Measurements from ENCODE around the gene WARS2.

The WARS2 gene

GRCh38 chr1:119011116-119011515, 129.3 kb downstream of the WARS2 start:
- DNase-seq = no peak

DNA sequence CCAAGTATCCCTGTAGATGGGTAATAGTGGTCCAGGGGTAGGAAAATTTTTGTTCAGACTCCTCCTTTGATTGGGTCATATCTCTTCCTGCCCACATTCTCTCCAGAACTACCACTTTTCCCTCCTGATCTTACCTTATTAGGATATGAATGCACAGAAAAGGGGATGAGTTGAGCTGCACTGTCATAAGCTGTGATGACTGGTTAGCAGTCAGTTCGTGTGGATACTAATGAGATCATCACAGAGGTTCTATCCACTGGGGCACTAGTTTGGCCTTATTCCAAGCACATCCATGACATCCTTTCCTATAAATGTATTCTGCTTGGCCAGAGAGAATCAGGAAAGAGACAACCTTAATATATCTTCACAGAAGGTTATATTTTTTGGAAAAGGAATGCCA, 130.3 kb downstream of the WARS2 start:
- DNase-seq = no peak

DNA sequence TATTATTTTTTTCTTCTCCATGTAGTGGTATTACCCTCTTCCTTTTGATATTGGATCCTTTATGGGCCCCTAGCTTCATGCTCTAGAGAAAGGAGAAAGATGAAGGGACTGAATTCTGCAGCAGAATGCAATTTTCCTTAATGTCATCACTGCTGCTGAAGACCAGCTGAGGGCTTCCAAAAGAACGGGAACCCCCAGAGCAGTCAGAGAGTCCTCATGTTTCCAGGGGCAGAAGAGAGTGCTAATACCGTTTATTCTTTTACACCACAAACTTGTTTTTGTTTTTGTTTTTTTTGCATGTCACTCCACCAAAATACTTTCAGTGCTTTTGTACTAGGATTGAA, 131.2 kb downstream of the WARS2 start:
- no peak for DNase-seq

- DNase-seq = no peak
Observed at GRCh38 chr1:119008483-119009311, 131.8 kb downstream of the WARS2 start.

- DNase-seq = no peak
Observed at GRCh38 chr1:119007670-119008482, 132.6 kb downstream of the WARS2 start.

GRCh38 chr1:119007339-119007669, 133.1 kb downstream of the WARS2 start:
- DNase-seq = no peak

DNA sequence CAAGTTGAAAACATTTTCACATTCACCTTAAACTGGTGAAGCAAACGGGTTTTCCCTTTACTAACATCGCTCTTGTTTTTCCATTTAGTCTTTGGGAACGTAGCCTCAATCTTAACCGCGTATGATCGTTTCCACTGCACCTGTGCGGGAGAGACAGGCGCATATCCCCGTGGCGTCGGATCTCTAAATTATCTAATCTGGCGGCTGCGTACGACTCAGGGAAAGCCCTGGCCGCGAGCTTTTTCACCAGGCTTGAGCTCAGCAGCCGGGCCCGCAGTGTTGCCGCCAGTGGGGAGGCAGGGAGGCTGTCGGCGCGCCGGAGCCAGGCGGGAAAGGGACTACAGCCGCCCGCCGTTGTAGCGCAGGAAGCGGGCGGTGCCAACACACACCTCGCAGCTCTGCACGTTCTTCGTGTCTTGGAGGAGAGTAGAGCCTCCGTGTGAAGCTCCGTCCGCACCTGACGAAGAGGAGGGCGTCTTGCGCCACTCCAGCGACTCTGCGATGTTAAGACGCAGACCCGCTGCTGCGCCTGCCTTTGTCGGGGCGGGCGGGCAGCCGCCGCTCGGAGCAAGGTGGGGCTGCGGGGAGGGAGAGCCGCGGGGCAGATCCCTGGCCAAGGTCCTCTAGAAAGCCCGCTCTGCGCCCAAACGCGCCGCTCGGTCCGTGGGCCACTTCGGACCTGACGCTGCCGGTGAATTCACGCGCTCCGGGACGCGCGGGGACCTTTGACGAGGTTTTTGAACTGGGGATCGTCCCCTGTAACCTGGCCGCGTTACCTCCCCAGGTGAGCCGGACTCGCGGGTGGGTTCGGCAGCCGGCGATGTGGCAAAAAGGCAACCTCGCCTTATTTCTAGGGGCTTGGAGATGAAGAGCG, 133.8 kb downstream of the WARS2 start:
- no peak for DNase-seq

DNA sequence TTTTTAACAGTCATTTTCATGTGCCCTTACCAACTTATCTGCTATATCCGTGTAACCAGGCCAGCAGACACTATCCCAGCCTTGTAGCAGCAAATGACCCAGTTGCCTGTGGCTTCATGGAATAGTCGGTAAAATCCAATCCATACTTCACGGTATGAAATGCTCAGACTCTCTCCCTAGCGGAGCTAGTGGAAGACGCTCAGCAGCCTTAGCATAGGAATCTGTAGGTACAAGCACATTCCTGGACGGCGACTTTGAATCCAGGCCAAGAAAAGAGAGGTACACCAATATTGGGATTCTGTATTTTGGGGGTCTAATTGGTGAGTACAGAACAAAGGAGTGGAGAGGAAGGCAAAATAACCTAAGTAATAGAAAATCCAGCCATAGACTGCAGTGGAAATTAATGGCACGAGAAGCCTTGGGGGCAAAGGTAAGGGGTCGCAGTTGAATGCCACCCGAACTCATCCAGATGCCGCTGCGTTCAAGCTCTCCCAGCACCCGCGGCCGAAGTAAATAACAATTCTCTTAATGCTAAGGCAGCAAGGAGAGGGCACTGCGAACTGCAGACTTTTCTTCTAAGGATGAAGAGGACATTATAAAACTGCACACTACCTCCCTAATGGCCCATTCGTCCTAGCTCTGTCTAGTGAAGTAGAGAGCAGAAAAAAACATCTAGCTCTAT, 134.6 kb downstream of the WARS2 start:
- DNase-seq = no peak

DNA sequence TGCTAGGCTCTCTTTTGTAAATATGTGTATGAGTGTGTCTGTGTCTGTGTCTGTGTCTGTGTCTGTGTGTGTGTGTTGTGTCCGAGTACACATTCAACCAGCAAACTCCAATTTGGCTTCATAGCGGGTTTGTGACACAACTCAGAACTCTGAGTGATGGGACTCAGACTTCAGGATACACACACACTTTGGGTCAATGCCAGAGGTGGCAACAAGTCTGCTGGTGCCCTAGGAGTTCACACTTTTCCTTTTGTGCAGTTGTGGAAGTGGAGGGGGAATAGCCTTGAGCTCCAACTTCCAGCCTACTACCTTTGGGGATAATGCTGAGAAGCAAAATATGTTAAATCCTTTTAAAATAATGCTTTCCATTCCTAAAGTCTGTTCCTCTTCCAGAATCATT, 135.7 kb downstream of the WARS2 start:
- DNase-seq = no peak

DNA sequence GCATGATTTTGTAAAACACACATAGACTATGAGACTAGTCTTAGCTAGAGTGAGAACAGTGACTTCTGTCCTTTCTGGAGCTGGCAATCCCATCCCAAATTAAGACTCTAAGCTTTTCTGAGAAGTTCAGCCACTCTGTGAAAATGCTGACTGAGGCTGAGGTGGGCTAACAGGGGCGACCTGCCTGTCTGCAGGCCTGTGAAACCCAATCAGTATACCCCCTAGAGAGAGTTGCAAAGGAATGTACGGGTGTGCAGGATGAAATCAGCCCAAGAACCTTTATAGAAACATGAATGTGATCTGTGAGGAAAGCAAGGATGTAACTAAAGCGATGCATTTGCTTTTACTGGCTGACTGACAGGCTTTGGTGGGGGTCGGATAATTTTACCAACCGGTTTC, 136.3 kb downstream of the WARS2 start:
- no peak for DNase-seq

- DNase-seq = no peak
Observed at GRCh38 chr1:119003413-119004128, 136.9 kb downstream of the WARS2 start.

DNA sequence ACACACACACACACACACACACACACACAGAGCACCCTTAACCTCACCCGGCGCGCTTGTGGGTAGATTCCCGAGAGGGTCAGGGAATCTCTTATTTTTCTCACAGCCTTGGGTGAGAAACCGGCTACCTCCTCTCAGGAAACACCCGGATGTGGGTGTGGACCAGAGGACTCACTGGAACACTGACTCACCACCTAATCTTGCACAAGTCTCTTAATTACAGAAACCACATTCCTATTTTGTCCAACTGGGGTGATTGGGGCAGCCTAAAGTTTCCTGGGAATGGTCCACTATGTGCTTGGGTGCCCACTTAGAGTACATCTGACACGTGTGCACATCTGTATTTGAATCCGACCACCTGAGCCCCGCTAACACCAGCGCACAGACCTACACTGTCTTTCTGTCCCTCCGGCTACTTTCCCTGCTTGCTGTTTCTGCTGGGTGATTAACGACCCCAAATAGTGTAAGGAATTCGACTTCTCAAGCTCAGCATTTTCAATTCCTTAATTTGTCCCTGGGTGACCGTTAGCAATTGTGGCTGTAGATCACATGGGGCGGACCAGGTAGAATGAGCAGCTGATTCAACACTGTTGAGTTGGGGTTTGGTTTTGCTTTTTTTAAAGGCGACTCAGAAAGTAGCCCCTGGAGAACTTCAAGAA, 138.3 kb downstream of the WARS2 start:
- no peak for DNase-seq

DNA sequence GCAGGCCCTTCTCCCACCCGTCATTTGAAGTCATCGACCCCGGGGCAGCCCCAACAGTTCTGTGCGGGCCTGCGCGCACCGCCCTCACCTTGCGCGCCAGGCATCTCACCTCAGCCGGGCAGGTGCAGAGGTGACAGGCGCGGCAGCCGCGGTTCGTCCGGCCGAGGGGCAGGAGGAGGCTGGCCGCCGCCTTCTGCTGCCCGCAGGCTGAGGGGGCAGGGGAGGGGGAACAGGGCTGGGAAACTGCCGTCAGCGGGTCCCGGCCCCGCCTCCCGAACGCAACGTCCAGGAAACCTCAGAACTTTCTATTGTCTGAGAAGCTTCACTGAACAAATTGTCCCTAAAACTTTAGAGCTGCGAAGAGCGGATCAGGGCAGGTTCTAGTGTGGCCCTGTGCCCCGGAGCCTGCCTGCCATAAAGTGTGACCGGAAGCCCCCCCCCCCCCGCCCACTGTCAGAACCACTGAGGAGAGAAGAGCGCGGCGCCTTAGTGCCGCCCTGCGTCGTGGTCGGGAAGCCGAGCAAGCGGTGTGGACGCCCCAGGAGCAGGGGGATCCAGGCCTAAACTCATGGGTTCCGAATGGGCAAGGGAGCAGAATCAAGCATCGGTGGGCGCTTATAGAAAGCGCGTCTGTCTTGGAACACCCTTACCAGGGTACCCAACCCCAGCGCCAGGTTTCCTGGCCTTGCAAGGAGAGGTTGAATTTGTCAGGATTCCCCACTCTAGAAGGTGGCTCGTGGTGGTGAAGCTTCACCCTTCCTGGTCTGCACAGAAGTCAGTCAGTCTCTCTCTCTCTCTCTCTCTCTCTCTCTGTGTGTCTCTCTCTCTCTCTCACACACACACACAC, 139.0 kb downstream of the WARS2 start:
- DNase-seq = no peak

DNA sequence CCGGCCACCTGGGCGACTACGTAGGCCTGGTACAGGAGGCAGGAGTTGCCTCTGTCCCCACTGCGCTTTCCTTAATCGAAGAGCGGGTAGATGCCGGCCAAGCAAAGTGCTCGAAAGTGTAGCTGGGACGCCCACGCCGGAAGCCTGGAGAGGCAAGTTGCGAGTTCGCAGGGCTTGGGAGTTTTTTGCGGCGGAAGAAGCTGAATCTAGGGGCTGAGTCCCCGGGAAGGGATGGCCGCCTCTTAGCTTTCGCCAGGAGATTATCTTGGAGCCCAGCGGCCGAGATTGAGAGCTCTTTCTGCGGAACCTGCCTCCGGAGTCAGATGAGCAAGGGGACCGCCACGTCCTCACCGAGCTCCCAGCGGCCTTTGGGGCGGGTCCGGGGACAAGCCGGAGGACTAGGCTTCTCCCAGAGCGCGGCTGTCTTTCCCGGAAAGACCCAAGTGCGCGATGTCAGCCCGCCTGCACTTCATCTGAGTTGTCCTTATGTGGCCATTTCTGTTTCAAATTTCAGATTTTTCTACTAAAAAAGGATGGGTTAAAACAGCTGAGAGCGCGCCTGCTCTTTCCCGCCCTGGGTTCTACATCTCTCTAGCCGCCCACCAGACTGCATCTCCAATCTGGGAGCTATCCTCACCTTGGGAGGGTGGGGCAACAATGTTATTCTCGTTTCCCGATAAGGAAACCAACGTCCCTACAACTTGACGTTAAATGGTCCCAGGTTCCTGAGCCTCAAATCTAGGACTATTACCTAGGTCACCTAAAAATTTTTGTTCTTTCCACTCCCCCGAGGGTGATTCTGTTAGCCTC, 139.9 kb downstream of the WARS2 start:
- DNase-seq = no peak

DNA sequence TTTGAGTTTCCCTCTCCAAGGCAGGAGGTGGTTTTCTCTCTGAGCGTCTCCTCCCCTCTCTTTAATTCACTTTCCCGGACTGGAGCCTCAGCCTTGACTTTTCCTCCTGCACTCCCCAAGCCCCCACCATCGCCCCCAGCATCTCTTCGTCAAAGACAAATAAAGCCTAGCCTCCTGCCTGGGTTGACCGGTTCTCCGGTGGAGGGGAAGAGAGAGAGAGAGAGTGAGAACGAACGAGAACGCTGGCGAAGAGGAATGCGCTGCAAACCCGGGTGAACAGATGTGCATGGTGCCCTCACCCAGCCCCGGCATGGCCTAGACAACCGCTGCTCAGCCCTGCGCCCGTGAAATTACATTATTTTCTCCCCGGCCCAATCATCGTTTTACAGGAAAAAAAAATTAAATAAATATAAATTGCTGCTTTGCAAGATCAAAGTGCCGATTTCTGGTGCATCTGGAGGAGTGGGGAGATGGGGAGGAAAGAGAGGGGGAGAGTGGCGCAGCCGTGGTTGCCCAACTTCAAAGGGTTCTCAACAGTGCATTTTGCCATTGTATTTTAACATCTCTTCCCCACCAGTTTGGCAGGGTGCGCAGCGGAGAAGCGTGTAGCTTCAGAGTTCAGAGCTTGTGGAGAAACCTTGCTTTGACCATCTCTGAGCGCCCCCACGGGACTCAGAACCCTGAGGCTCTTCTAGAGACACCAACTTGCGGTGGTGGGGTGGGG, 140.9 kb downstream of the WARS2 start:
- DNase-seq = no peak

GRCh38 chr1:118998171-118998570, 142.3 kb downstream of the WARS2 start:
- no peak for DNase-seq

DNA sequence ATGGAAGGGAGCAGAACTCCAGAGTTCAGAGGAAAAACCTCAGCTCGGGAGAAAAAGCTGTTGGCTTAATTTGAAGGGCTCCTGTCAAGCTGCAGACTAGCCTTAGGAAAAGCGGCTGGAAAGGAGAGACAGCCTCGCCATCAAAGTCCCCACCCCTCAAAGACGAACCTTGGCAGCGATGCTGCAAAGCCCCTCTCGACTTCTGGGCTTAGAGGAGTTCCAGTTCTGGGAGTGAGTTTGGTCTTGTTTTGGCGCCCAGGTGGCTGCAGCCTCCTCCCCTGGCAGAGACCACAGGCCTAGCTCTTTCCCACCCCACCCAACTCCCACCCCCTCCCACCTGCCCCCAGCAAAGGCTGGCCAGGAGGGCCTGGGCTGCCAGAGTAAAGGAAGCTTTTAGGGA, 143.2 kb downstream of the WARS2 start:
- DNase-seq = no peak

DNA sequence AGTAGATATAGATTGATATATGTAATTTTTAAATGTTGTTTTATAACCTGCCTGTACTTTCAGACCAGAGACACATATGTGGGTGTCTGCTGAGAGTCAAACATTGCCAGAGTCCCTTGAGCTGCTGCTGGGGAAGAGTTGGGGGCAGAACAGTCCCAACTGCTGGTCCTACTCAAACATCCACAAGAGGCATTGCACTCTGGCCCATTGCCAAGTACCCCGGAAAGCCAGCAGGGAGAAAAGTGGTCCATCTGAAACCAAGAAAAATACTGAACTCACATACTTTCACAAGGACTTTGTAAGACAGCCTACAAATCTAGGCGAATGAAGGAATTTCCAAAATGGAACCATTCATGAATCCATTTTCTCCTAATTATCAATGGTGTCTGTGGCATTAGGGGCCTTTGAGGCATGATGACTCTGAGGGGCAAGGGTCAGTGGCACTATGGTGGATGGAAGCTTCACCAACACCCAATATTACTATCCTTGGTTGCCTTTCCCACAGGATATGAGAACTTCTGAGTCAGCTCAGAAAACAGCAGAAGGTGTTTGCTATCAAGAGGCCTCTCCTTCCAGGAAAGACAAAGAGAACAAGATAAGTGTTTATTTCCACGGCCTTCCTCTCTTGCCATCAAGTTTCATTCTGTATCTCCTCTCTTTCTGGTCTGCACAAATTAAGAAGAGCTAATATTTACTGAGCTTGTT, 145.0 kb downstream of the WARS2 start:
- DNase-seq = no peak

- no peak for DNase-seq
Observed at GRCh38 chr1:118993700-118994026, 146.8 kb downstream of the WARS2 start.

Measured in stimulated activated naive CD4-positive, alpha-beta T cell treated with Interleukin-2 at 50 U/mL for 16 hours (primary cell).